Measurements from ENCODE around the gene CLDN12.

CLDN12 gene

DNA sequence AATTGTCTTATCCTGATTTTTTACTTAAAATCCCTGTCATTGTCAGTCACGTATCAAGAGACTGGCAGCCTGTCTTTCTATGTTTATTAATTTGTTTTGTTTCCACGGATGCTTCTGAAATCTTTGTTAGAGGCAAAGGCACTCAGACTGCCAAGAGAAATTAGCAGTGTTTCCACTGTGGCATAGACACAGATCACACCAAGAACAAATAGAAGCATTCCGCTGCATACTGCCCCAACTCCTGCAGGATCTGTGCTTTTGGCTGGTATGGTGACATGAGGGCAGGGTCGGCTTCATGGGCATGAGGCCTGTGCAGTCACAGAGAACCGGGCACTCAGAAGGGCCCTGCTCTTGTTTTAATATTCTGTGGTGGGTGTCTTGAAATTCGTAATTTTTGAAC lies 18.4 kb downstream of the CLDN12 start:
- no peak overlapping the region for H3K27ac ChIP-seq (ENCODE audit: low read depth, low read length)
- H2BK5ac ChIP-seq (ENCODE audit: low read length) = no peak overlapping the region
- H4K8ac ChIP-seq (ENCODE audit: low read depth, low read length) = no peak overlapping the region
- no peaks in the 10 kb centered on the region for H3K27me3 ChIP-seq (ENCODE audit: insufficient read depth, low read length, poor library complexity)
- no CpG with 5 or more reads among the region's 6 CpGs for WGBS (ENCODE audit: extremely low coverage, insufficient coverage, low lambda C conversion rate)
- no peak overlapping the region for H3K23ac ChIP-seq (ENCODE audit: low read length)
- no peaks in the 10 kb centered on the region for H3K79me2 ChIP-seq (ENCODE audit: control insufficient read depth, insufficient read depth, low read length)
- H3K9ac ChIP-seq (ENCODE audit: low read length) = no peak overlapping the region
- H2AK5ac ChIP-seq (ENCODE audit: low read length) = no peak overlapping the region
- DNase-seq = no peak
- no peak overlapping the region for H3K18ac ChIP-seq (ENCODE audit: low read length)
- no peak overlapping the region for H3K56ac ChIP-seq (ENCODE audit: low read length)
- no peak overlapping the region for H3K4ac ChIP-seq (ENCODE audit: low read depth, low read length)
- no peak overlapping the region for H4K5ac ChIP-seq (ENCODE audit: low read length)
- H3K4me2 ChIP-seq (ENCODE audit: low read length) = no peak overlapping the region
- H3K79me1 ChIP-seq (ENCODE audit: low read length) = no peaks in the 10 kb centered on the region
- no peaks in the 10 kb centered on the region for H3K4me1 ChIP-seq (ENCODE audit: control insufficient read depth, low read depth, low read length)
- no peak overlapping the region for H2BK15ac ChIP-seq (replicated peaks; ENCODE audit: low read depth)
- H3K4me3 ChIP-seq (ENCODE audit: low read length) = no peak overlapping the region
- no peak overlapping the region for H2BK120ac ChIP-seq (ENCODE audit: low read depth, low read length)
- H3K36me3 ChIP-seq (ENCODE audit: control insufficient read depth, insufficient read depth, low read length) = no peaks in the 10 kb centered on the region

DNA sequence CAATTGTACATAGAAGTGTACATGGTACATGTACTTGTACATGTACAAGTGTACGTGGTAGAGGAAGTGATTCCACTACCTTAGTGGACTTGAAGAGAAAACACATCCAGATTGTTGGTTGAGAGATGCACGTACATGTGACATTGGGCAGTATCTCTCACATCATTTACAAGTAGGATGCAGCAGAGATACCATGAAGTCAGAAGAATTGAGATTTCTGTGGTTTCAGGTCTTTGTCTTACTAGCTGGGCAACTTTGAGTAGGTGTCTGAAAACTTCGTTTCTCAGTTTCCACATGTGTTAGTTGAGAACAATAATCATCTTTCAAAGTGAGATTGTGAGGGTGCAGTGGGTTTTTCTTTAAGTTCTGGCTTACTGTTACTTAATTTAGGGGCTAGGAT lies 21.5 kb downstream of the CLDN12 start:
- no peak overlapping the region for H3K18ac ChIP-seq (ENCODE audit: low read length)
- no peak for DNase-seq
- no peak overlapping the region for H4K8ac ChIP-seq (ENCODE audit: low read depth, low read length)
- no peaks in the 10 kb centered on the region for H3K36me3 ChIP-seq (ENCODE audit: control insufficient read depth, insufficient read depth, low read length)
- H3K79me2 ChIP-seq (ENCODE audit: control insufficient read depth, insufficient read depth, low read length) = no peaks in the 10 kb centered on the region
- no peak overlapping the region for H3K23ac ChIP-seq (ENCODE audit: low read length)
- no peaks in the 10 kb centered on the region for H3K79me1 ChIP-seq (ENCODE audit: low read length)
- no peak overlapping the region for H3K4ac ChIP-seq (ENCODE audit: low read depth, low read length)
- no peak overlapping the region for H3K9ac ChIP-seq (ENCODE audit: low read length)
- H3K27me3 ChIP-seq (ENCODE audit: insufficient read depth, low read length, poor library complexity) = no peaks in the 10 kb centered on the region
- H3K4me3 ChIP-seq (ENCODE audit: low read length) = no peak overlapping the region
- no peak overlapping the region for H3K4me2 ChIP-seq (ENCODE audit: low read length)
- no peak overlapping the region for H2BK5ac ChIP-seq (ENCODE audit: low read length)
- no peak overlapping the region for H3K56ac ChIP-seq (ENCODE audit: low read length)
- H3K4me1 ChIP-seq (ENCODE audit: control insufficient read depth, low read depth, low read length) = no peaks in the 10 kb centered on the region
- no peak overlapping the region for H2BK15ac ChIP-seq (replicated peaks; ENCODE audit: low read depth)
- H3K27ac ChIP-seq (ENCODE audit: low read depth, low read length) = no peak overlapping the region
- H2AK5ac ChIP-seq (ENCODE audit: low read length) = no peak overlapping the region
- WGBS (ENCODE audit: extremely low coverage, insufficient coverage, low lambda C conversion rate) = no CpG with 5 or more reads among the region's 3 CpGs
- H2BK120ac ChIP-seq (ENCODE audit: low read depth, low read length) = no peak overlapping the region
- H4K5ac ChIP-seq (ENCODE audit: low read length) = no peak overlapping the region

DNA sequence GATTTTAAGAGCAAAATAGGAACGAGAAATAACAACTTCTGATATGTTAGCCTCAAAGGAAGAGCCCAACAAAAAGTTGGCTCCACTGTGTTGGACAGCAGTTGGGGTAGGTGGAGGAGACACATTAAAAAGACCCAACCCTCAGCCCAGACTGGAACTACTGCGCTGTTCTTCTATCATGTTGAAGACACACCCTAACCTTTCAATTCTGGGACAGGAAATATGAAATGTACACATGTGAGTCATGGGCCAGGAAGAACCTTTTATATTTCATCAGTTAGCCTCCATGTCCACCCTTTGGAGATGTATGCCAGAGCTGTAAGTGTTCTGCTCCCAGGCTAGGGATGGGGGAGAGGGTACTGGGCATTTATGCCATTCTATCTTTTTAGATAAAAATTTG lies 22.1 kb downstream of the CLDN12 start:
- Histone ChIP-seq H2BK120ac (ENCODE audit: low read depth, low read length) (no peak overlapping the region), H3K4me3 (ENCODE audit: low read length) (no peak overlapping the region), H3K23ac (ENCODE audit: low read length) (no peak overlapping the region), H2BK5ac (ENCODE audit: low read length) (no peak overlapping the region), H3K4me2 (ENCODE audit: low read length) (no peak overlapping the region), H3K79me1 (ENCODE audit: low read length) (no peaks in the 10 kb centered on the region), H2AK5ac (ENCODE audit: low read length) (no peak overlapping the region), H3K27me3 (ENCODE audit: insufficient read depth, low read length, poor library complexity) (no peaks in the 10 kb centered on the region), H3K36me3 (ENCODE audit: control insufficient read depth, insufficient read depth, low read length) (no peaks in the 10 kb centered on the region), H3K79me2 (ENCODE audit: control insufficient read depth, insufficient read depth, low read length) (no peaks in the 10 kb centered on the region), H4K5ac (ENCODE audit: low read length) (no peak overlapping the region), H3K18ac (ENCODE audit: low read length) (no peak overlapping the region), H3K4ac (ENCODE audit: low read depth, low read length) (no peak overlapping the region), H3K4me1 (ENCODE audit: control insufficient read depth, low read depth, low read length) (no peaks in the 10 kb centered on the region), H3K9ac (ENCODE audit: low read length) (no peak overlapping the region), H3K27ac (ENCODE audit: low read depth, low read length) (no peak overlapping the region), H3K56ac (ENCODE audit: low read length) (no peak overlapping the region), H4K8ac (ENCODE audit: low read depth, low read length) (no peak overlapping the region), H2BK15ac (replicated peaks; ENCODE audit: low read depth) (no peak overlapping the region)
- WGBS (ENCODE audit: extremely low coverage, insufficient coverage, low lambda C conversion rate) = no CpG with 5 or more reads among the region's 2 CpGs
- no peak for DNase-seq

DNA sequence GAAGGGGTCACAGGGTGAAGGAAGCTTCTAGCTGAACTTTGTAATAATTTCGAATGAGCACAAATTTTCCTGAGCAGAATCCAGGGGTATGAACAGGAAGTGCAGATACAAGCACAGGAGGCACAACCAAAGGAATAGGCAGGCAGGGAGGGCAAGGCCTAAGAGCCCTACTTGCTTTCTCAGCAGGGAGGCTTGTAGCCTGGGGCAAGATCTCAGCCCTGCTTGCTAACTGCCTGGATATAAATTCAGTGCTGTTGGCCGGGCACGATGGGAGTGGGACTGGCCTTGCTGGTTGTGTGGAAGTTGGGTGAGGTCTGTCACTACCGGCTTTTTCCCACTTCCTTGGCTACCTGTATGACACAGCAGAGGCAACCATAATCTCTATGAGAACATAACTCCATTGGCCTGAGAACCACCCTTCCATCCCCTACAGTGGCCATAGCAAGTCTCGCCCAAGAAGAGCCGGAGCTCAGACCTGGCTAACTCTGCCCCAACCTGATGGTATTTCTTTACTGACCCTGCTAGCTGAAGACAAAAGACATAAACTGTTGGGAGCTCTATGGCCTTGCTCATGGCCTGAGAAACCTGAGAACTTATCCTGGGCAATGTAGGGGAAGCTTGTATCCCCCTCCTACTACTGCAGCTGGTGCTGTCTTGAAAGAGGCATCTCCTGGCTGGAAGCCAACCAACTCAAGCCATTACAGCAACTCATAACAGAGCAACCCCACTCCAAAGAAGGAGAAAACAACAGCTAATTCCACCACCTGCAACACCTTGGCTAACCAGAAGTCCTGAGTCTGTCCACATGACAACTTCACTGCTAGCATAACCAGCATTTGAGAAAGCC lies 27.6 kb downstream of the CLDN12 start:
- Histone ChIP-seq H3K4me3 (ENCODE audit: low read length) (no peak overlapping the region), H3K18ac (ENCODE audit: low read length) (no peak overlapping the region), H2BK15ac (replicated peaks; ENCODE audit: low read depth) (no peak overlapping the region), H3K4me2 (ENCODE audit: low read length) (no peak overlapping the region), H3K27me3 (ENCODE audit: insufficient read depth, low read length, poor library complexity) (no peaks in the 10 kb centered on the region), H3K9ac (ENCODE audit: low read length) (no peak overlapping the region), H3K36me3 (ENCODE audit: control insufficient read depth, insufficient read depth, low read length) (no peaks in the 10 kb centered on the region), H3K79me2 (ENCODE audit: control insufficient read depth, insufficient read depth, low read length) (no peaks in the 10 kb centered on the region), H2AK5ac (ENCODE audit: low read length) (no peak overlapping the region), H3K23ac (ENCODE audit: low read length) (peak overlapping the region; percentile 57), H2BK5ac (ENCODE audit: low read length) (no peak overlapping the region), H3K4ac (ENCODE audit: low read depth, low read length) (no peak overlapping the region), H2BK120ac (ENCODE audit: low read depth, low read length) (no peak overlapping the region), H3K27ac (ENCODE audit: low read depth, low read length) (no peak overlapping the region), H3K56ac (ENCODE audit: low read length) (no peak overlapping the region), H4K5ac (ENCODE audit: low read length) (no peak overlapping the region), H4K8ac (ENCODE audit: low read depth, low read length) (no peak overlapping the region), H3K79me1 (ENCODE audit: low read length) (no peaks in the 10 kb centered on the region), H3K4me1 (ENCODE audit: control insufficient read depth, low read depth, low read length) (no peaks in the 10 kb centered on the region)
- no CpG with 5 or more reads among the region's 6 CpGs for WGBS (ENCODE audit: extremely low coverage, insufficient coverage, low lambda C conversion rate)
- peak; percentile 40 for DNase-seq

DNA sequence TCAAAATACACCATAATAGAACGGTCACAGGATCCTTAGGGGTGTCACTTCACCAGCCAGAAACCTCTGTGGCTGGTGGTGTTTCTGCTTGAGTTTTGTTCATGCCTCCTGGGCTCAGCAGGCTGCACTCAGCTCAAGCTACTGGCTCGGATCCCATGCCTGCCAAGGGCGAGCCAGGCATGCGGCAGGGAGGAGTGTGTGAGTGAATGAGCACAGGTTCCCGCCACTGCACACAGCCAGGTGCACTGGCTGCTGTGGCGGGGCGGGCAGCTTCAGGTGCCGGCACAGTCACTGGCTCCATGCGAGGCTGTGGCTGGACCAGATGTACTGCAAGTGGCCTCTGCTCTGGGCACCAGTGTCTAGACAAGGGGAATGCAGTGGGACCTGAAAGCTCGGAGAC lies 29.5 kb downstream of the CLDN12 start:
- Histone ChIP-seq H3K4me3 (ENCODE audit: low read length) (no peak overlapping the region), H4K5ac (ENCODE audit: low read length) (no peak overlapping the region), H4K8ac (ENCODE audit: low read depth, low read length) (no peak overlapping the region), H3K9ac (ENCODE audit: low read length) (no peak overlapping the region), H3K4me1 (ENCODE audit: control insufficient read depth, low read depth, low read length) (no peaks in the 10 kb centered on the region), H3K23ac (ENCODE audit: low read length) (no peak overlapping the region), H3K79me1 (ENCODE audit: low read length) (no peaks in the 10 kb centered on the region), H3K18ac (ENCODE audit: low read length) (no peak overlapping the region), H2BK5ac (ENCODE audit: low read length) (no peak overlapping the region), H3K27ac (ENCODE audit: low read depth, low read length) (no peak overlapping the region), H3K36me3 (ENCODE audit: control insufficient read depth, insufficient read depth, low read length) (no peaks in the 10 kb centered on the region), H3K79me2 (ENCODE audit: control insufficient read depth, insufficient read depth, low read length) (no peaks in the 10 kb centered on the region), H2AK5ac (ENCODE audit: low read length) (no peak overlapping the region), H3K27me3 (ENCODE audit: insufficient read depth, low read length, poor library complexity) (no peaks in the 10 kb centered on the region), H3K4me2 (ENCODE audit: low read length) (no peak overlapping the region), H2BK120ac (ENCODE audit: low read depth, low read length) (no peak overlapping the region), H2BK15ac (replicated peaks; ENCODE audit: low read depth) (no peak overlapping the region), H3K4ac (ENCODE audit: low read depth, low read length) (no peak overlapping the region), H3K56ac (ENCODE audit: low read length) (no peak overlapping the region)
- no CpG with 5 or more reads among the region's 10 CpGs for WGBS (ENCODE audit: extremely low coverage, insufficient coverage, low lambda C conversion rate)
- DNase-seq = no peak

DNA sequence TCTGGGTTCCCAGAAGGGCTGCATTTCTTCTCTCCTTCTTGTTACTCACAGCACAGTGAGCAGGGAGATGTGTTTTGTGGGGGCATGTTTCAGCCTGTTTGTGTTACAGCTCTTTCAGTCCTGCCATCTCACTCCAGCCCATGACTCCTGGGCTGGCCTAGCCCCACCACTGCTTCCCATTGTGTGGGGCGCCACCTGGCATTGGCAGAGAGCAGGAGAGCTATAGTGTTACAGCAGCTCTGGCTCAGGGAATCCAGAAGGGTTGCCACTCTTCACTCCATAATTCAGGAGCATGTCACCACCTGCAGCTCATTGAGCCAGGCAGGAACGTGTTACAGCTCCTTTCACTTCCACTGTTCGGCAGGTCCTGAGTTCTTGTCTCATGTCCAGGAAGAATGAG lies 30.0 kb downstream of the CLDN12 start:
- Histone ChIP-seq H3K36me3 (ENCODE audit: control insufficient read depth, insufficient read depth, low read length) (no peaks in the 10 kb centered on the region), H3K27me3 (ENCODE audit: insufficient read depth, low read length, poor library complexity) (no peaks in the 10 kb centered on the region), H2AK5ac (ENCODE audit: low read length) (no peak overlapping the region), H3K27ac (ENCODE audit: low read depth, low read length) (no peak overlapping the region), H3K79me1 (ENCODE audit: low read length) (no peaks in the 10 kb centered on the region), H4K5ac (ENCODE audit: low read length) (no peak overlapping the region), H3K18ac (ENCODE audit: low read length) (no peak overlapping the region), H3K4me2 (ENCODE audit: low read length) (no peak overlapping the region), H3K4me3 (ENCODE audit: low read length) (no peak overlapping the region), H3K4ac (ENCODE audit: low read depth, low read length) (no peak overlapping the region), H3K79me2 (ENCODE audit: control insufficient read depth, insufficient read depth, low read length) (no peaks in the 10 kb centered on the region), H2BK5ac (ENCODE audit: low read length) (no peak overlapping the region), H3K9ac (ENCODE audit: low read length) (no peak overlapping the region), H4K8ac (ENCODE audit: low read depth, low read length) (no peak overlapping the region), H2BK15ac (replicated peaks; ENCODE audit: low read depth) (no peak overlapping the region), H3K23ac (ENCODE audit: low read length) (no peak overlapping the region), H2BK120ac (ENCODE audit: low read depth, low read length) (no peak overlapping the region), H3K4me1 (ENCODE audit: control insufficient read depth, low read depth, low read length) (no peaks in the 10 kb centered on the region), H3K56ac (ENCODE audit: low read length) (no peak overlapping the region)
- no CpG with 5 or more reads among the region's 3 CpGs for WGBS (ENCODE audit: extremely low coverage, insufficient coverage, low lambda C conversion rate)
- no peak for DNase-seq
